GM12874 (cell line): ENCODE data around the gene NLRC5.

ENCODE experiments used
- TF ChIP-seq, protein P1 (sequence below): IDR thresholded peaks from 2 replicates; pipeline ENCODE4 v1.5.1; 2011; ENCODE audit warnings: low read depth, mild to moderate bottlenecking, control low read depth, low read length, moderate library complexity; ENCODE audit not compliant: insufficient read depth

The NLRC5 gene

DNA sequence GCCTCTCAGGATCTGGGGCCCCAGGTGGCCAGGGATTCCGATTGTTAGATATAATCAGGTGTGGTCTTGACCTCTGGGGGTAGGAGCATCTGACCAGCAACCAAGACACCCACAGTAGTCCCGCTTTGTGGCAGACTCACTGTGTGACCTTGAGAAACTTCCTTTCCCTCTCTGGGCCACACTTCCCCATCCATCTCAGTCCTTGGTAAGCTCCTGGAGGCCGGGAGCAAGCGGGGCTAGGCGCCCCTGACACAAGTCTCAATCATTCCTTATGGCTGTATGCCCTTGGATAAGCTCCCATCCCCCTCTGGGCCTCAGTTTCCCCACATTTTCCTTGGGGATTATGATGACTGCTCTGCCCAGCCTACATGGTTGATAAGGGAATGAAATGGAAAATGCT is 124.3 kb downstream of the NLRC5 start:
- TF ChIP-seq, protein P1, sequence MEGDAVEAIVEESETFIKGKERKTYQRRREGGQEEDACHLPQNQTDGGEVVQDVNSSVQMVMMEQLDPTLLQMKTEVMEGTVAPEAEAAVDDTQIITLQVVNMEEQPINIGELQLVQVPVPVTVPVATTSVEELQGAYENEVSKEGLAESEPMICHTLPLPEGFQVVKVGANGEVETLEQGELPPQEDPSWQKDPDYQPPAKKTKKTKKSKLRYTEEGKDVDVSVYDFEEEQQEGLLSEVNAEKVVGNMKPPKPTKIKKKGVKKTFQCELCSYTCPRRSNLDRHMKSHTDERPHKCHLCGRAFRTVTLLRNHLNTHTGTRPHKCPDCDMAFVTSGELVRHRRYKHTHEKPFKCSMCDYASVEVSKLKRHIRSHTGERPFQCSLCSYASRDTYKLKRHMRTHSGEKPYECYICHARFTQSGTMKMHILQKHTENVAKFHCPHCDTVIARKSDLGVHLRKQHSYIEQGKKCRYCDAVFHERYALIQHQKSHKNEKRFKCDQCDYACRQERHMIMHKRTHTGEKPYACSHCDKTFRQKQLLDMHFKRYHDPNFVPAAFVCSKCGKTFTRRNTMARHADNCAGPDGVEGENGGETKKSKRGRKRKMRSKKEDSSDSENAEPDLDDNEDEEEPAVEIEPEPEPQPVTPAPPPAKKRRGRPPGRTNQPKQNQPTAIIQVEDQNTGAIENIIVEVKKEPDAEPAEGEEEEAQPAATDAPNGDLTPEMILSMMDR = no peak

DNA sequence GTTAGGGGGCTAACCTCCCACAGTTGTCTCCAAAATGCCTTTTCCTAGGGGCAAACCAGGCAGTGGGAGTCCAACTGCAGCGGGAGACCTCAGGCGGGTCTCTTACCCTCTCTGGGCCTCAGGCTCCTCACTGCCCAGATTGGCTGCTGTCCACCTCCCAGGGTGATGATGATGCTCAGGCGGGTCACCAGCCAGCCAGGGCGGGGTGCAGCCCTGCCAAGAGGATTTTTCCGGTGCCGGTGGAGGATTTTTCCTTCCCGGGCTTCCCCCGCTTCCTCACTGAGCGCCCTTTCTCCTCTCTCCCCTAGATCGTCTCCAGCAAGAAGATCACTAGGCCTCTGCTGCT is 125.8 kb downstream of the NLRC5 start:
- TF ChIP-seq, protein P1 = no peak

DNA sequence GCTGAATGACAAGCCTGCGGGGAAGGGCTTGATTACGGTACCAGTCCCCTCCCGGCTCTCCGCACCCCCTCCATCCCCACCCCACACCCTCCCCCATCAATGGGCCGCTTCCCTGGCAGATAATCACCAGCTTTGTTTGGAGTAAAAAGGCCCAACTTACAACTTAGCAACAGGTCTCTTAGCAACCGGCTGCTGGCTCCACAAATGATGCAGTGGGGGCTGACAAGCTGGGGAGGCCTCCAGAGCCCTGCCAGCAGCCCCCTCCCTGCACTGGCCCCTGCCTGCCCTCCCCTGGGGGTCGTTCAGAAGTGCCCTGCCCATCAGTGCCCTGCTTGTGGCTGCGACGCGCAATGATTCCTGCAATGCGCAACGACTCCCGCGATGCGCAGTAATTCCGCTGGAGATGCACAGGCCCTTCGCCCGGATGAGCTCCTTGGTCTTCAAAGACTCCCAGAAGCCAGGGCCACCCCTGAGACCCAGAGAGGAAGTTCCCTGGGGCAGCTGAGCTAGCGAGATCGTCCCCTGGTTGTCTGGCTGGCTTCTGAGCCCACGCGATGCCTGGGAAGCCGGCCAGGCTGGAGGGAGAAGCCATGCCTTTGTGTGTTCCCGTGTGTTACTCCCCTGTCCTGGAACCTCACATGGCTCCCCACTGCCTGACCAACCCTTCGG is 126.3 kb downstream of the NLRC5 start:
- TF ChIP-seq, protein P1 = no peak

DNA sequence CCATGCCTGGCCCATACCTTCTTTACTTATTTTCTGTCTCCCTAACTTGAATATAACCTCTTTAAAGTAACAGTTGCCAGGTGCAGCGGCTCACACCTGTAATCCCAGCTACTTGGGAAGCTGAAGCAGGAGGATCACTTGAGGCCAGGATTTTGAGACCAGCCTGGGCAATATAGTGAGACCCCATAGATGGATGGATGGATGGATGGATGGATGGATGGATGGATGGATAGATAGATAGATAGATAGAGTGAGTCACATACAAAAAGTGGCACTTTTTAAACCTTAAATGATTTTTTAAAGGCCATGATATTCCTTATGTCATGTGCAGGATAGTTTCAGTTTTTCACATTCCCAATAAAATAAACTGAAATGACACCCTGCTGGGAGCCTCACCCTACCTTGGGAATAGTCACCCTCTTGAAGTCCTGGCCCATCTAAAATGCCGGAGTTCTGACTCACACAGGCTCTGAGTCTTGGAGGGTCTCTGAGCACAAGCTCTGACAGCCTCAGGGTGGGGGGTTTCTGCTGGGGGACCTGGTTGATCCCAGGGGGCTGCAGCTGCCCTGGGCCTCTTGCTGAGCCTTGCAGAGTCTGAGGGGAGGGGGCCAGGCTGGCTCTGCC is 129.2 kb downstream of the NLRC5 start:
- TF ChIP-seq, protein P1 = no peak

DNA sequence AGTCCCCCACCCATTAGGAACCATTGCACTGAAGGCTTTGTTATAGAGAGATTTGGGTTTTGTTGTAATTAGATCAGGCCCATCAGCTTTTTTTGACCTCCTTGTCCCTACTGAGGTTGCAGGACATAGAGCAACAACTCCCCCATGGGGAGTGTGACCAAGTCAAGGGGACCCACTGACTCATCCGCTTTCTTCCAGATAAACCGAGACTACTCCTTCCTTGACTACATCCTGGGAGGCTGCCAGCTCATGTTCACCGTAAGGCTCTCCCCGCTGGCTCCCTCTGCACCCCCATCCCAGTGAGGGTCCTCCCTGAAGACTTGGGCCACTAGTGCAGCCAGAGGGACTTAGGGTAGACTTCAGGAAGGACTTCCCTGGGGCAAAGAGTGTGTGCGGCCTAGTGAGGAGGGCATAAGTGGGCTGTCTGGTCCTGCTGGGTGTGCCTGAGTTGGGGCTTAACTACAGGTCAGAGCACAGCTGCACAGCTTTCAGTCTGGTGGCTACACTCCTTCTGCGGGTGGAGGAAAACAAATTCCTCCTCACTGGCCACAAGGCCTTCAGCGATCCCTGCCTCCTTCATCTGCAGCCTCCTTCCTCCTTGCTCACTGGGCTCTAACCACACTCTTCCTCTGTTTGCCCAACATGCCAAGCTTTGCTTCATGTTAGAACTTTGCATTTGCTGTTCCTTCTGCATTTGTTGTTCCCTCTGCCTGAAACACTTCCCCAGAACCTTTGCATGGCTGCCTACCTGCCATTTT is 134.0 kb downstream of the NLRC5 start:
- TF ChIP-seq, protein P1 = no peak

DNA sequence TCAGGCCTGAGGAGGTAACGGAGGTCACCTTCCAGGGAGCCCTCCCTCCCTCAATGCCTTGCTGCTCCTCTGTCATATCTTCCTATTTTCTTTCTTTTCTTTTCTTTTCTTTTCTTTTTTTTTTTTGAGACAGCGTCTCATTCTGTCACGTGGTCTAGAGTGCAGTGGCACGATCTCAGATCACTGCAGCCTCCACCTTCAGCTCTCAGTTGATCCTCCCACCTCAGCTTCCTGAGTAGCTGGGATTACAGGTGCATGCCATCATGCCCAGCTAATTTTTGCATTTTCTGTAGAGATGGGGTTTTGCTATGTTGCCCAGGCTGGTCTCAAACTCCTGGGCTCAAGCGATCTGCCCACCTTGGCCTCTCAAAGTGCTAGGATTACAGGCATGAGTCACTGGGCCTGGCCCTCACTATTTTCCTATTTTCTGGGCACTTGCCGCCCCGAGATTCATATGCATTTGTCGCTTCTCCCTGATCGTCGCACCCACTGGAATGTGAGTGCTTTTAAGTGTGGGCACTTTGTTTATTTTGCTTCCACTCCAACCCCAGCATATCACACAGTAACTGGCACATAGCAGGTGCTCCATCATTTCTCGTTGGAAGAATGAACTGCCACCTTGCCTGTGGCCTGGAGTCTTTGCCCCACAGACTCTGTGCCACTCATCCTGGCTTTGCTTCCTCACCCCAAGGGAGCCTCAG is 134.8 kb downstream of the NLRC5 start:
- TF ChIP-seq, protein P1 = no peak

DNA sequence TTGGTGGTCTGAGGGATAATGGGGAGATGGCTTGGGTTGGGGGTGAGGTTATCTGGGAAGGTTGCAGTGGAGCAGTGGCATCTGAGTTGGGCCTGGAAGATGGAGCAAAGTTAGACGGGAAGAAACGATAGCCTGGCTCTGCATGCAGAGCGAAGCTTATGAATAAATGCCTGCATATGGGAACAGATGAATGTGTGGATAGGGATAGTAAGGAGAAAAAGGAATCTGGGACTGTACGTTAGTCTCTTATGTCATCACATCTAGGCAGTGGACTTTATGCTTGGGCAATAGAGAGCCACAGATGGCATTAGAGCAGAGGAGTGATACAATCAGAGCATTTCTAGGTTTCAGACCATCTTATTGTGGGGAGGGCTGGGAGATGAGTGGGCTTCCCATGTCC is 136.0 kb downstream of the NLRC5 start:
- TF ChIP-seq, protein P1 = no peak
